ENCODE measurements around the gene HRH1. TPM values are rescaled to one million over a fixed set of nuclear protein-coding genes. Genes with fewer than 3 reads are reported as not detected.

The HRH1 gene
- polyA plus RNA-seq, 1 donor (not counting 4 experiments of a cell fraction or from before 2014, with no cell fraction given): 13.9 TPM

DNA sequence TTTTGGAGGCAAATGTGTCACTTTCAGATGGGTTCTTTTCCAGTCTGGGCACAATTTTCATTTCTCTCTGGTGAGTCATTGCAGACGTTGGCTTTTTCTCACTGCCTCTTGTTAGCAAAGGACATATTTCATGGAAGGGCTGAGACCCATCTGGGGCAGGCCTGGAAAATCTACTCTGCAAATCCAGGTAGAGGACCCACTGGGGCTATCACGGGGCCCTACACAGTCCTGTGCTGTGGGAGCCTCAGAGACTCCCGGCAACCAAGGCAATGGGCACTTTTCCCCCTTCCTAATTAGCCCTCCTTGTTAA, 58.0 kb downstream of the HRH1 start:
- Histone ChIP-seq H3K9ac (ENCODE audit: control insufficient read depth, extremely low read depth, insufficient read depth, low read length) (peak overlapping the region; percentile 57), H3K9me3 (ENCODE audit: control insufficient read depth, low read depth, low read length) (no peaks in the 10 kb centered on the region), H2AFZ (ENCODE audit: control insufficient read depth, low read length) (no peak overlapping the region), H4K20me1 (ENCODE audit: control insufficient read depth, extremely low read depth, insufficient read depth, low read length) (no peaks in the 10 kb centered on the region), H3K4me2 (ENCODE audit: control insufficient read depth, extremely low read depth, insufficient read depth, low read depth, low read length) (peak overlapping the region; percentile 52), H3K79me2 (ENCODE audit: control insufficient read depth, insufficient read depth, low read length) (peaks cover 21% of the 10 kb centered on the region), H3K4me3 (ENCODE audit: control insufficient read depth in 2 of 3, extremely low read depth in 1 of 3, insufficient read depth in 2 of 3, low read depth in 1 of 3, low read length in 3 of 3) (peak overlapping the region in 1 of 3 experiments; percentile 28), H3K27me3 (ENCODE audit: control insufficient read depth, extremely low read depth, insufficient read depth, low read length) (no peaks in the 10 kb centered on the region), H3K4me1 (ENCODE audit: control insufficient read depth, extremely low read depth, insufficient read depth, low read length) (peaks cover 26% of the 10 kb centered on the region), H3K9me1 (ENCODE audit: control insufficient read depth, extremely low read depth, insufficient read depth, low read length) (peaks cover 2% of the 10 kb centered on the region), H3K36me3 (ENCODE audit: control insufficient read depth in 2 of 2, extremely low read depth in 1 of 2, insufficient read depth in 2 of 2, low read length in 2 of 2) (peaks cover 4 to 12% of the 10 kb centered on the region in 2 experiments), H3K27ac (ENCODE audit: control insufficient read depth, insufficient read depth, low read length) (peak overlapping the region; percentile 68)
- dilution Hi-C loops (cut with MboI; ENCODE audit: extremely low pct_ligation_motif_present, low sequenced_read_pairs): no loop called here
- TF ChIP-seq, protein P1, sequence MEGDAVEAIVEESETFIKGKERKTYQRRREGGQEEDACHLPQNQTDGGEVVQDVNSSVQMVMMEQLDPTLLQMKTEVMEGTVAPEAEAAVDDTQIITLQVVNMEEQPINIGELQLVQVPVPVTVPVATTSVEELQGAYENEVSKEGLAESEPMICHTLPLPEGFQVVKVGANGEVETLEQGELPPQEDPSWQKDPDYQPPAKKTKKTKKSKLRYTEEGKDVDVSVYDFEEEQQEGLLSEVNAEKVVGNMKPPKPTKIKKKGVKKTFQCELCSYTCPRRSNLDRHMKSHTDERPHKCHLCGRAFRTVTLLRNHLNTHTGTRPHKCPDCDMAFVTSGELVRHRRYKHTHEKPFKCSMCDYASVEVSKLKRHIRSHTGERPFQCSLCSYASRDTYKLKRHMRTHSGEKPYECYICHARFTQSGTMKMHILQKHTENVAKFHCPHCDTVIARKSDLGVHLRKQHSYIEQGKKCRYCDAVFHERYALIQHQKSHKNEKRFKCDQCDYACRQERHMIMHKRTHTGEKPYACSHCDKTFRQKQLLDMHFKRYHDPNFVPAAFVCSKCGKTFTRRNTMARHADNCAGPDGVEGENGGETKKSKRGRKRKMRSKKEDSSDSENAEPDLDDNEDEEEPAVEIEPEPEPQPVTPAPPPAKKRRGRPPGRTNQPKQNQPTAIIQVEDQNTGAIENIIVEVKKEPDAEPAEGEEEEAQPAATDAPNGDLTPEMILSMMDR (optimal IDR thresholded peaks at IDR 0.05 in 1 of 3, IDR thresholded peaks at IDR 0.05 in 1 of 3, conservative IDR thresholded peaks at IDR 0.05 in 1 of 3; ENCODE audit: extremely low read depth in 1 of 3, insufficient read depth in 2 of 3, low read length in 3 of 3): no peak
- no peak for TF ChIP-seq EZH2 (IDR thresholded peaks at IDR 0.05; ENCODE audit: low read length)
- DNase-seq (ENCODE audit: low read depth, low spot score): no peak
- no peak for FAIRE-seq

DNA sequence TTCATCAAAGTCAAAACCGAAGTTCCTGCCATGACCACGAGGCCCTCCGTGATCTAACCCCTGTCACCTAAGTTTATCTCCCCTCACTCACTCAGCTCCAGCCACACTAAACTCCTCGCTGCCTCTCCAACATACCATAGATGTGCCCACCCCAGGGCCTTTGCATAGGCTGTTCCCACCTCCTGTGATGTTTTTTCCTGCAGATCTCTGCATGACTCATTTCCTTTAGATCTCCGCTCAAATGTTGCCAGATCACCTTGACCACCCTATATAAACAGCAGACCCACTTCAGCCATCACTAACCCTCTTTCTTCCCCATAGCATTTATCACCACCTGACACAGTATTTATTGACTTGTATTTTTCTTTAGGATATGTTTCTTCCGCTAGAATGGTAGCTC, 58.5 kb downstream of the HRH1 start:
- DNase-seq (ENCODE audit: low read depth, low spot score) (no peak), FAIRE-seq (no peak)
- no peak for TF ChIP-seq EZH2 (IDR thresholded peaks at IDR 0.05; ENCODE audit: low read length)
- TF ChIP-seq, protein P1 (optimal IDR thresholded peaks at IDR 0.05 in 1 of 3, IDR thresholded peaks at IDR 0.05 in 1 of 3, conservative IDR thresholded peaks at IDR 0.05 in 1 of 3; ENCODE audit: extremely low read depth in 1 of 3, insufficient read depth in 2 of 3, low read length in 3 of 3): no peak
- peaks cover 25% of the 10 kb centered on the region for H3K4me1 ChIP-seq (ENCODE audit: control insufficient read depth, extremely low read depth, insufficient read depth, low read length)
- peaks cover 2% of the 10 kb centered on the region for H3K9me1 ChIP-seq (ENCODE audit: control insufficient read depth, extremely low read depth, insufficient read depth, low read length)
- dilution Hi-C loops (cut with MboI; ENCODE audit: extremely low pct_ligation_motif_present, low sequenced_read_pairs): no loop called here
- no peaks in the 10 kb centered on the region for H4K20me1 ChIP-seq (ENCODE audit: control insufficient read depth, extremely low read depth, insufficient read depth, low read length)
- no peak overlapping the region for H3K4me3 ChIP-seq (ENCODE audit: control insufficient read depth in 2 of 3, extremely low read depth in 1 of 3, insufficient read depth in 2 of 3, low read depth in 1 of 3, low read length in 3 of 3)
- no peak overlapping the region for H2AFZ ChIP-seq (ENCODE audit: control insufficient read depth, low read length)
- peaks cover 23% of the 10 kb centered on the region for H3K79me2 ChIP-seq (ENCODE audit: control insufficient read depth, insufficient read depth, low read length)
- no peaks in the 10 kb centered on the region for H3K27me3 ChIP-seq (ENCODE audit: control insufficient read depth, extremely low read depth, insufficient read depth, low read length)
- peak overlapping the region; percentile 68 for H3K27ac ChIP-seq (ENCODE audit: control insufficient read depth, insufficient read depth, low read length)
- H3K9ac ChIP-seq (ENCODE audit: control insufficient read depth, extremely low read depth, insufficient read depth, low read length): no peak overlapping the region
- peak overlapping the region; percentile 52 for H3K4me2 ChIP-seq (ENCODE audit: control insufficient read depth, extremely low read depth, insufficient read depth, low read depth, low read length)
- H3K9me3 ChIP-seq (ENCODE audit: control insufficient read depth, low read depth, low read length): no peaks in the 10 kb centered on the region
- H3K36me3 ChIP-seq (ENCODE audit: control insufficient read depth in 2 of 2, extremely low read depth in 1 of 2, insufficient read depth in 2 of 2, low read length in 2 of 2): peaks cover 4 to 12% of the 10 kb centered on the region in 2 experiments

Measured in keratinocyte (primary cell).